Neural cell (in vitro differentiated cells): ENCODE data around the gene GATAD1.

Source experiments
- EZH2 ChIP-seq: fragments of 200-600, 300-800 bp; shearing (Covaris generic), sonication (generic); IDR thresholded peaks from 2 replicates; pipeline ENCODE4 v1.6.1; 2014; ENCODE audit warnings: antibody characterized with exemption, low read length, borderline replicate concordance, mild to moderate bottlenecking; ENCODE audit not compliant: insufficient read depth, poor library complexity, severe bottlenecking
- POLR2AphosphoS5 ChIP-seq: IDR thresholded peaks from 2 replicates; pipeline ENCODE4 v1.6.1; 2012
- TF ChIP-seq, protein P1 (sequence below): fragments of 450-650 bp; IDR thresholded peaks from 2 replicates; pipeline ENCODE4 v1.5.1; 2014; ENCODE audit warnings: antibody characterized with exemption, mild to moderate bottlenecking, moderate library complexity; ENCODE audit not compliant: poor library complexity, severe bottlenecking

DNA sequence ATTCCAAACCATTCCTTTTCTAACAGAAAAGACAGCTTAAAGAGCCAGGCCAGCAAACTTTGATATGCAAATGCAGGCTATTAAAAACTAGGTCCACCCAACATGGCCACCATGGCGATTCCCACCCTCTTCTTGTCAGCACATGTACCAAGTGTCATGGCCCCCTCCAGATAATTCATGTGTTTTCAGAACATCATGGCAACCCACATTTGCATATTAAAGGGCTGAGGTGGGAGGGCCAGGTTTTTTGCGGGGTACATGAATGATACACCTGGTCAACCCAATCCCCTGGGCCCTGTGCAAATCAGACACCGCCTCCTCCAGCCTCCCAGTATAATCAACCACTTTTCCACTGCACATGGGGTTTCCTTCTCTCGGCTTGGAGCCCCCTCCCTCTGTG, 31.4 kb downstream of the GATAD1 start:
- TF ChIP-seq EZH2 (no peak), POLR2AphosphoS5 (no peak)
- TF ChIP-seq, protein P1, sequence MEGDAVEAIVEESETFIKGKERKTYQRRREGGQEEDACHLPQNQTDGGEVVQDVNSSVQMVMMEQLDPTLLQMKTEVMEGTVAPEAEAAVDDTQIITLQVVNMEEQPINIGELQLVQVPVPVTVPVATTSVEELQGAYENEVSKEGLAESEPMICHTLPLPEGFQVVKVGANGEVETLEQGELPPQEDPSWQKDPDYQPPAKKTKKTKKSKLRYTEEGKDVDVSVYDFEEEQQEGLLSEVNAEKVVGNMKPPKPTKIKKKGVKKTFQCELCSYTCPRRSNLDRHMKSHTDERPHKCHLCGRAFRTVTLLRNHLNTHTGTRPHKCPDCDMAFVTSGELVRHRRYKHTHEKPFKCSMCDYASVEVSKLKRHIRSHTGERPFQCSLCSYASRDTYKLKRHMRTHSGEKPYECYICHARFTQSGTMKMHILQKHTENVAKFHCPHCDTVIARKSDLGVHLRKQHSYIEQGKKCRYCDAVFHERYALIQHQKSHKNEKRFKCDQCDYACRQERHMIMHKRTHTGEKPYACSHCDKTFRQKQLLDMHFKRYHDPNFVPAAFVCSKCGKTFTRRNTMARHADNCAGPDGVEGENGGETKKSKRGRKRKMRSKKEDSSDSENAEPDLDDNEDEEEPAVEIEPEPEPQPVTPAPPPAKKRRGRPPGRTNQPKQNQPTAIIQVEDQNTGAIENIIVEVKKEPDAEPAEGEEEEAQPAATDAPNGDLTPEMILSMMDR = no peak
